K562 (cell line): ENCODE measurements around the gene PLXNA3. TPM values are rescaled to one million over a fixed set of nuclear protein-coding genes. Genes with fewer than 3 reads are reported as not detected.

Experiments
- CHD7 ChIP-seq: fragments of 200-600 bp; sonication (generic); IDR thresholded peaks from one replicate; pipeline ENCODE4 v1.6.1; 2012; ENCODE audit warnings: mild to moderate bottlenecking, low read depth, low read length, inconsistent platforms
- DEAF1 ChIP-seq: fragments of 450-650 bp; formaldehyde crosslinking; IDR thresholded peaks from 2 replicates; pipeline ENCODE4 v1.4.0; 2020; ENCODE audit warnings: mild to moderate bottlenecking, moderate library complexity
- JUND ChIP-seq, 2 experiments: IDR thresholded peaks; 2 replicates in 1 of 2; 3 replicates in 1 of 2; pipeline ENCODE4 v1.6.1; 2011; ENCODE audit warnings: borderline replicate concordance in 2 of 2, low read depth in 2 of 2, low read length in 2 of 2, improper control_type of control experiment in 1 of 2, missing biosample characterization in 1 of 2, missing genetic modification characterization in 1 of 2, missing genetic modification reagents in 1 of 2
- polyA plus RNA-seq, 8 experiments: library from polyadenylated mRNA; depleted of rRNA in 4 of 8; stranded (reverse) in 5 of 8; unstranded in 3 of 8; fragments of >200 nt; fragmentation: Nextera tagmentation in 2 of 8; fragmentation: Illumina TruSeq in 1 of 8; extraction: Ambion mirVana in 2 of 8; extraction: Trizol in 1 of 8; gene quantifications; 2 replicates each; pipeline versions ENCODE4 v1.2.1 to v1.2.3, GENCODE V29; 2011 to 2014; ENCODE audit warnings: inconsistent platforms in 1 of 8, missing spikeins in 1 of 8
- total RNA-seq, 7 experiments: library from RNA; depleted of rRNA in 6 of 7; stranded (reverse); fragments of >200 nt in 6 of 7; fragmentation: Illumina TruSeq in 2 of 7; extraction: Trizol in 2 of 7; gene quantifications; 2 replicates each; pipeline versions ENCODE4 v1.2.1 to v1.2.3, GENCODE V29; 2011 to 2021; ENCODE audit warnings: low replicate concordance in 1 of 7

Gene PLXNA3
- total and polyA plus RNA-seq, 9 of the 15 experiments (the other 6 are each of a cell fraction or from before 2014, with no cell fraction given): 0.32 to 47.8 (median 7.5) TPM

GRCh38 chrX:154526901-154527675 is 69.0 kb downstream of the PLXNA3 start (continued):
- TF ChIP-seq DEAF1 (CRISPR knock-in tag): peak; percentile 32; the same call in 1 of the 2 replicates
- TF ChIP-seq CHD7: no peak
- TF ChIP-seq JUND (IDR thresholded peaks at IDR 0.05; ENCODE audit: borderline replicate concordance, low read depth, low read length): peak; percentile 8; the same call in 1 of the 2 replicates
- 0 out of 3 replicates have a peak, but pooled peaks have one; percentile 19 for TF ChIP-seq JUND (tag; IDR thresholded peaks at IDR 0.05; ENCODE audit: borderline replicate concordance, low read depth, low read length)
